Measurements from ENCODE around the gene ABTB2. TPM values are rescaled to one million over a fixed set of nuclear protein-coding genes. Genes with fewer than 3 reads are reported as not detected.

The ABTB2 gene
- total and polyA plus RNA-seq, 2 of the 8 experiments (the other 6 are each of a cell fraction or from before 2014, with no cell fraction given) = 7.7 to 10.2 TPM

GRCh38 chr11:34150494-34151151 is 207.2 kb downstream of the ABTB2 start (continued):
- TF ChIP-seq HDAC6 (IDR thresholded peaks at IDR 0.05; ENCODE audit: low read depth, low read length) (no peak), KDM1A (IDR thresholded peaks at IDR 0.05; ENCODE audit: borderline replicate concordance, low read length) (no peak), ATF2 (IDR thresholded peaks at IDR 0.05; ENCODE audit: low read length) (no peak), BCL11A (IDR thresholded peaks at IDR 0.05; ENCODE audit: low read depth in 2 of 2, low read length in 2 of 2) (no peak)
